SIG-M5 treated with dmso at 0.1 percent for 504 hours (cell line): ENCODE data around the gene LHX4.

ENCODE experiments used
- DNase-seq: peaks from one replicate; lab custom pipeline; 2025; ENCODE audit not compliant: unreplicated experiment; lab: John Stamatoyannopoulos, UW

Gene LHX4

DNA sequence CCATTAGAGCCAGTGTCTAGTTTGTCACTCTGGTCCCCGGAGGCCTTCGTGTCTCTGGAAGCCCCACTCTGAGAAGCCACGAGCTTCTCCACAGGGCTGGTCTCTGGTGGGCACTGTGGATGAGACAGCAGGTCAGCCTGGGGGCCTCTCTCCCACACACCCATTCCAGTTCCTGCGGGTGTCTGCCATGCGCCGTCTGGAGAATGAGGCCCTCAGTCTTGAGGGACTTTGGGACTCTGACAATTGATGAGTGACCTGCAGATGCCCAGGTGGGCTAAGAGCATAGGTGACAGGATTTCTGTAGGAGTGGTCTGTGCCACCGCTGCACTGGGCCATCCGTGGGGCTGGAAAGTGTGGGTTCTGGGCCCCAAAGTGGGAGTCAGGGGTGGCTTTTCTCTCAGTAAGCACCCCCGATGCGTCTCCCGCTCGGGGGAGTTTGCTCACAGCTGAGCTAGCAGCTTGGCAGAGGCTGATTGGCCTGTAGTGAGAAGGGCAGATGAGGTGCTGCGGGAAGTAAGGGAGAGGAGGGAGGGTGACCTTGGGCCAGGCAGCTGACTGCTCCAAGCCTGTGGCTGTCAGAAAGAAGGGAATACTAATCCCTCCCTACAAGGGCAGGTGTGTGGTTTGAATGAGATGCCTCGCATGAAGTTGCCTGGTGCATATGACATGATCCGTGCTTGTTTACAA, 26.4 kb downstream of the LHX4 start:
- DNase-seq, result no peak

DNA sequence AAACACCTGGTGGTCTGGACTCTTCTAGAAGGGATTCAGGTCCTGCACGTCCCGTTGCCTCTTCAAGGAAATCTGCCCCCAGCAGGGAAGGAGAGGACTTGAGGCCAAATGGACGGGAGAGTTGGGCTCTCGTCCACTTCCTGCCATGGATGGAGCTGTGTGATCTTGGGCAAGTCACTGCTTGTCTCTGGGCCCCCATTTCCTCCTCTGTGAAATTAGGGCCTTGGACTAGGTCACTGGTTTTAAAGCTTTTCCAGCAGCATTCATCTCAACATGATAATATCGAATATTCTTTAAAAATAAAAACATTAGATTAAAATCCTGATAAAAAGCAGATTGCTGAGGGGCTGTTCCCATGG, 26.9 kb downstream of the LHX4 start:
- DNase-seq, result no peak

DNA sequence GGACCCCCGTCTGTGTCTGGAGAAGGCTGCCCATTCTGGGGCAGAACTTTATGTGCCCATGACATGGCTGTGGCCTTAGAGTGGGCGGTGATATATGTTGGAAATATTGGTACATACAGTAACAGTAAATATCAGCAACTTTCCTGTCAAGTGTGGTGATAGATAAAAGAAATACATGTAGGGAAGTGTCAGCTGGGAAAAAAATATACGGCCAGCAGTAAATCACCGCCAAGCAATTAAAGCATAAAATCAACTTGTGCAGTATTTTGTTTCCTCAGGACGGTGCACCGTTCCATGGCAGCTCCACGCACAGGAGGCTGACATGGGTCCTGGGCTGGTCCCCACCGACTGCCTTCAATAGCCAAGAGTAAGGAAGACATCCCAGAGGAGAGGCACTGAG, 27.4 kb downstream of the LHX4 start:
- no peak for DNase-seq

DNA sequence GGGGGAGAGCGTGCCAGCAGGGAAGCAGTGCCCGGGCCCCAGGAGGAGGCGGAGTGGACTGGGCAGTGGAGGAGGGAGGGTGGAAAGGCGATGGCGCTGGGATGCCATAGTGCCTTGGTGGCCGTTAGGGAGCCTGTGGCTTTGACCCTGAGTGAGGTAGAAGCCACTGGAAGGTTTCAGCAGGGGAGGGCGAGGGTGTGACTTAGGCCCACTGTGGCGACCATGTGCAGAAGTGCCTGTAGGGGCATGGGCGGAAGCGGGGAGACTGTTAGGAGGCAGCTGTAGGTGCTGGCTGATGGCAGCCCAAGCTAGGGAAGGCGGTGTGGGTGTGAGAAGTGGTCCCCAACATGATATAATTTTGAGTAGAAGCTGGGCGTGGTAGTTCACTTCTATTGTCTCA, 28.2 kb downstream of the LHX4 start:
- DNase-seq, result no peak

DNA sequence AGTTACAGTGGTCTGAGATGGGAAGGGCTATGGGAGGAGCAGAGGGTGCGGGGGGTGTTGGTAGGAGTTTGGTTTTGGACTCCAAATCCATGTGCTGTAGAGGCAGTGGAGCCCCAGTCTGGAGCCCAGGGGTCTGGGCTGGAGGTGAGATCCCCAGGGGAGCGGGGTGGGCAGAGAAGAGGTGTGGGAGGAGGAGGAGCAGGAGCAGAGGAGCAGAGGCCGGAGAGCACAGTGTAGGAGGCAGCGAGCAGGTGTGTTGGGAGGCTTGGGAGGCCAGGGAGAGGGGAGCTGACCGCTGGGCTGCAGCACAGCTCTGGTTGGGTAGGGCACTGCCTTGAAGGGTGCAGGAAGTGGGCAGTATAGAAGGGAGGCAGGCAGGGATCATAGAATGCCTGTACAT, 28.9 kb downstream of the LHX4 start:
- no peak for DNase-seq

DNA sequence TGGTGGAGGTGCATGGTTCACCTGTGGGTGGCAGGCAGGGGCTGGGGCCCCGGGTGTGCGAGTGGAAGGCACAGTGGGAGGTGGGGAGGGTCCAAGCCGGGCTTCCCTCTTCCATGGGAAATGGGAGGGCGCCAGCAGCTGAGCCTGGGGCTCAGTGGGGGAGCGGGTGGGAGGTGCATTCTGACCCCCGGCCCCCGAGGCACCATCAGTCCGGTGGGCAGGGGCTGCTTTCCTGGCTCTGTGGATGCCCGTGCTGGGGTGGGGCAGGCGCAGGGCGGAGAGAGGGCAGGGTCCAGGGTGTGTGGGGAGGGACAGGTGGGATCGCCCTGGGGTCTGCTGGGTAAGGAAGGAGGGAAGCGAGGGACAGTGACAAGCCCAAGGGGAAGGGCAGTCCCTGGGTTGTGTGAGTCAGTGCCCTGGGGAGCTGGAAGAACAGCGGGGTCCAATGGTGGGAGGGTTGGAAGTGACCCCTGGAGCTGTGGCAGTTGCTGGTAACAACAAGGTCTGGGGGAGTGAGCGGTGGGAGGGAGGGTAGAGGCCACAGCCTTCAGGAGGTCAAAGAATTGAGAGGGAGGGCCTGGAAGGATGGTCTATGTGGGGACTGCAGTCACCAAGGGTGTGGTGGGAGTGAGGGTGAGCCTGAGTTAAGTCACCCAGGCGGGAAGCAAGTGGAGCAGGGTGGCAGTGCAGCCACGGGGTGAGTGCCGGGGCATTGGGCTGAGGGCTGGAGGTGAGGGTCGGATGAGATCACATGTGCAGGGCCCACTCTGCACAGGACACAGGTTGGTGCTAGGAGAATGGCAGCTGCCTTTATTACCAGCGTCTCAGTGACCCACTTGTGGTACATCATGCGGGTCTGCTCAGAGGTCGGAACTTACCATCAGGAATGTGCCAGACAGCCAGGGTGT, 29.6 kb downstream of the LHX4 start:
- DNase-seq, result no peak

DNA sequence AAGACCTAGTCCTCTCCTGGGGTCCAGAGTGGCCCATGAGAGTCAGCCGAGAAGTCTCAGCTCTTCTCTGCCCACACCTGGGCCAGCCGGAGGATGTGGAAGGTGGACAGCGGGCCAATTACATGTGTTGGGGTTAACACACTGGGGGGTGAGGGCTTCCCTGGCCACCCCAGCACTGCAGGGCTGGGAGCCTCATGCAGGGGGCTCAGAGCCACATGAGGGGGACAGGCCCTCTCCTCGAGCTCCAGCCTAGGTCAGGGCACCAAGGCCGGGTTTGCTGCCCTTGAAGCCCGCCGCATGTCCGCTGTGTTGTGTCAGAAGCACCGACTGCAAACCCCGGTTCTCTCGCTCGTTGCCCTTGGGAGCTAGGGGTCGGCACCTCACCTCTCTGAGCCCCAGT, 30.5 kb downstream of the LHX4 start:
- no peak for DNase-seq

DNA sequence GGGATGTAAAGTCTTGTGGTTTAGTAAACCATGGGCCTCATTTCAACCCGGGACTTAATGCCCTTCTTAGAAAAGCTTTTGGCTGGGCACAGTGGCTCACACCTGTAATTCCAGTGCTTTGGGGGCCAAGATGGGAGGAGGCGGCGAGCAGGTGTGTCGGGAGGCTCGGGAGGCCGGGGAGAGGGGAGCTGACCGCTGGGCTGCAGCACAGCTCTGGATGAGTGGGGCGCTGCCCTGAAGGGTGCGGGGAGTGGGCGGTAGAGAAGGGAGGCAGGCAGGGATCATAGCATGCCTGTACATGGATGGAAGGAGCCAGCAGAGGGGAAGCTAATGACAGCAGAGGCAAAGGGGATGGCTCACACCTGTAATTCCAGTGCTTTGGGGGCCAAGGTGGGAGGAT, 31.0 kb downstream of the LHX4 start:
- DNase-seq, result no peak

DNA sequence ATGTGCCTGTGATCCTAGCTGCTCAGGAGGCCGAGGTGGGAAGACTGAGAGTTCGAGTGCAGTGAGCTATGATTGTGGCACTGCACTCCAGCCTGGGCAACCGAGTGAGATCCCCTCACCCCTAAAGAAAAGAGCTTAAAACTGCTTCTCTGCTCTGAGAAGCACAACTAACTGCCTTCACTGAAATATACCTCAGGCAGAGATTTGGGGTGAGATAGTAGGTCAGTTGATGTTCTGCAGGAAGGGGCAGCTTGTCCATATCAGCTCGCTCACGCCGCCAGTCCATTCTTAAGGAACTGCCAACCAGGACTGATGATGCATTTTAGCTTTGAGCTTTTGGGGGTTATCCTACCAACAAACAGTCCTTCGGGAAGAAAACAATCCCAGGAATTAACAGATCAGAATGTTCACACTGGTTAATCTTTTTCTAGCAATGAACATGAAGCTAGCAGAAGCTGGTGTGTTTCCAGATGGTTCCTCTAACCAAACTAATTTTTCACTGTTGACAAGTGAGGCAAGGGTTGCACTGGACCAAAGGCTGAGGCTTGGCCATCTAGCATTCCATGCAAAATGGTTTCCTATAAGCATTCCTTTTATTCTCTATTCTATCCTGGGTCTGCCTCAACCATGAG, 31.6 kb downstream of the LHX4 start:
- no peak for DNase-seq

DNA sequence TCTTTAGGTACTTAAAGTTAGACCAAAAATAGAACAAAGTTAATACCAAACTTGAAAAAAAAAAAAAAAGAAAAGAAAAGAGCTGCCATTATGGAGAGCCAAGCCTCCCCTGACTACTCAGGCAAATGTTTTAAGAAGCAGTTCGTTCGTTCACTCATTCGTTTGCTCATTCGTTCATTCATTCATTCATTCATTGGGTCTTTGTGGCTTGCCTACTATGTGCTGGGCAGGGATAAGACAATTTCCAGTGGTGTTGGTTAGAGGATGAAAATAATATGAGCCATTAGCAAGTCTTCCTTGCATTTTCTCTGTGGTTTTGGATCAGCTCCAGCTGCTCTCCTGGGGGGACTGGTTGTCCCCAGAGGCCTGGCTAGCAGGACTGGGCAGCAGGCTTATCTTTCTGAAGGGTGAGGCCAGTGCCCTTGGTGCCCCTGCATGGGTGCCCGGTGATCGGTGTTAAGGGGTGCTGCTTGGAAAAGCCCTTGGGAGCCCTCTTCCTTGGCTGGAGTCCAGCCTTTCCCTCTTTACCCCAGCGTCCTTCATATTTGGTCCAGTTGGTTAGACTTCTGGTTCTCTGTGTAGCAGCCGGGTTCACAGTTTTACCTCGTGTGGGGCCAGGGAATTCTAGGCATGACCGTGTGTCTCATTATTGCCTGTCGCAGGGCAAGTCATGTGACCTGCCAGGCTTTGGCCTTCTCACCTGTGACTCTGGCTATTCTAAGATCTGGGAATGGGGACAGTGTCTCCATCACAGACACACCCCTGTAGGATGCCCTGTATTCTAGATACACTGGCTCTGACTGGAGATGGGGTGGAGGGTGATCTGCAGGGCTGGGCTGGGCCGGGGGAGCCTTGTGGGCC, 32.8 kb downstream of the LHX4 start:
- DNase-seq, result no peak

DNA sequence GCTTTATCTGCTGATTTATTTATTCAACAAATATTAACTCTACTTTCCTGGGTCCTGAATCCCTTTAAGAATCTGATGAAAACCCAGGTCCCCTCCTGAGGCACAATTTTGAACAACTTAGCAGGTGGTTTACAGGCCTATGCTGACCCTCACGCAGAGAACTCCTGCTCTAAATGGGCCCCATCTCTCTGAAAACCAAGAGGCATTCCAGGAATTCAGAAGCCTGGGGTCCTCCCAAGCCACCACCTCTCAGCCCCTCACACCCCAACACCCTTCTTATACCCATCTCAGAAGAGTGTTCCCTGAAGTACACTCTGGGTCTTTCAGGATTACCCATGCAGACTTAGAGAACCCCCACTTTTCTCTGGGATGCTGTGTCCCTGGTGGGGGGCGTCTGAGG, 34.5 kb downstream of the LHX4 start:
- DNase-seq, result no peak

DNA sequence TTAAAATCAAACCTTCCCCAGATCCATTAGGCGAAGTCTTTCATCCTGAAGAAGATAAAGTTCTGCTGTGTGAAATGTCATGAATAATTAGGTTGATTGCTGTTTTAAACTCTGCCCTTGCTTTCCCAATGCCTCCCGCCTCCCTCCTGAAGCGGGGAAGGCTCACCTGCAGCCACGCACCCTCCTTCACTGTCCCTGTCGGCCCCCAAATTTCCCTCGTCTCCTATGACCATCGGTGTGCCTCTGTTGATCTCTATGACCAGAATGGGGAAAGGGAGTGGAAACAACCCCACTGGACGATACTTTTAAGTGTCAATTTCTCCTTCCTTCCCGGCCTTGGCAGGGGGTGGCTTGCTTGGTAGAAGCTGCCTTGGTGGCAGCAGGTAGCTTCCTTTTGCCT, 35.1 kb downstream of the LHX4 start:
- DNase-seq, result no peak

DNA sequence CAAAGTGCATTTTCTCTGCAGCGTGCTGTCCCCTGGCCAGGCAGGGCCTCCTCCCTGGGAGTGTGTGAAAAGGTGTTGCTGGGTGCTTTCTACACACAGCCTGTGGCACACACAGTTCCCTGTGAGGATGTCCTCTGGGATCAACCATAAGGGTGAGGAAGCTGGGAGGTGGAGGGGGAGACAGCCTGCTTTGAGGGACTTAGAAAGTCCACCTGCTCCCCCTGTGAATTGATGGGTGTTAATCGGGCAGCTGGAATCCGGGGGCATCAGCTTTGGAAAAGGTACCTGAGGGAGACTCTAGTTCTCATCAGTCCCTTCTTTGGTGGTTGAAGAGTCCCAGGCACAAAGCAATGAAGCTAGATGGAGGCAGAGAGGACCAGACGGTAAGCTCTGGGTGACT, 35.8 kb downstream of the LHX4 start:
- DNase-seq, result no peak

DNA sequence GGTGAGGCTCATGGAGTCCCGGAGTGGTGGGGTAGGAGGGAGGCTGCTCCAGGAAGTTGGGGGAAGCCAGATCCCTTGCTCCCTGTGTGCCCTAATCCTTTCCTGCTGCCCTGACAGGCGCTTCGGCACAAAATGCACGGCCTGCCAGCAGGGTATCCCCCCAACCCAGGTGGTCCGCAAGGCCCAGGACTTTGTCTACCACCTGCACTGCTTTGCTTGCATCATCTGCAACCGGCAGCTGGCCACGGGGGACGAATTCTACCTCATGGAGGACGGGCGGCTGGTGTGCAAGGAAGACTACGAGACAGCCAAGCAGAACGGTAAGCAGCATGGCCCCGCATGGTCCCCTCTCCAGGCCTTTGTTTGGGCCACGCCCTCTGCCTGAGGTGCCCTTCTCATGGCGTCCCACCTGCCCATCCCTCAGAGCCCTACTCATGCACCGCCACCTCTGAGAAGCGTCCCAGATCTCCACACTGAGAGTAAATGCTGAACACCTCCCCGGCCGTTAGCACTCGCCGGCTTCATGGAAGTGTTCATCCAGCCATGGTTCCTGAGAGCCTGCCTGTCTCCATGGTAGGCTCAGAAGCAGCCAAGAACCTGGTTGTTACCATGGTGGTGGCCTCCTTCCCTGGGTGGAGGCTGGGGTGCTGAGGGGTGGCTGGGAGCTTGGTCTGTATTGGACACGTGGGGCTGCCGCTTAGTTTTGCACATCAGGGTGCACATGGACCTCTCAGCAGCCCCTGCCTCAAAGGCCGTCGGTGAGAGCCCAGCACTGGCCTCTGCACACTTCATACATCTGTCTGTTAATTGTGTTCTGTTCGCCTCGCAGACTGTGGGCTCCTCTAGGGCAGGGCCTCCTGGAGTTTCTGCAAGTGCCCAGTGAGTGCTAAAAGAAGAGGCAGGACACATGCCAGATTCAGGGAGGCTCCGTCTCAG, 36.5 kb downstream of the LHX4 start:
- no peak for DNase-seq

DNA sequence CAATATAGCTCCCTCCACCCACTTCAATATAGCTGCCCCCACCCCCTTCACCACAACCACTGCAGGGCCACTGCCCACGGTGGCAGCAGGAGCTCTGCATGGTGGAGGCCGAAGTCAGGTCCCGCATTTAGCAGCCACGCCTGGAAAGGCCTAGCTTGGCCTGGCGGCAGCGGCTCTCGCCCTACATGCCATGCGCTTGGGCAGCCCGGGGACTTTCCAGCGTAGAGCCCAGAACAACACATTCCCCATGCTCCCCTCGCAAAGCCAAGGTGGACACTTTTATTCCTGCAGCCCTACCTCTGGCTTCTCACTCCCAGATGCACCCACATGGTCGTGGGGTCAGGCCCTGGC, 37.1 kb downstream of the LHX4 start:
- DNase-seq, result no peak

DNA sequence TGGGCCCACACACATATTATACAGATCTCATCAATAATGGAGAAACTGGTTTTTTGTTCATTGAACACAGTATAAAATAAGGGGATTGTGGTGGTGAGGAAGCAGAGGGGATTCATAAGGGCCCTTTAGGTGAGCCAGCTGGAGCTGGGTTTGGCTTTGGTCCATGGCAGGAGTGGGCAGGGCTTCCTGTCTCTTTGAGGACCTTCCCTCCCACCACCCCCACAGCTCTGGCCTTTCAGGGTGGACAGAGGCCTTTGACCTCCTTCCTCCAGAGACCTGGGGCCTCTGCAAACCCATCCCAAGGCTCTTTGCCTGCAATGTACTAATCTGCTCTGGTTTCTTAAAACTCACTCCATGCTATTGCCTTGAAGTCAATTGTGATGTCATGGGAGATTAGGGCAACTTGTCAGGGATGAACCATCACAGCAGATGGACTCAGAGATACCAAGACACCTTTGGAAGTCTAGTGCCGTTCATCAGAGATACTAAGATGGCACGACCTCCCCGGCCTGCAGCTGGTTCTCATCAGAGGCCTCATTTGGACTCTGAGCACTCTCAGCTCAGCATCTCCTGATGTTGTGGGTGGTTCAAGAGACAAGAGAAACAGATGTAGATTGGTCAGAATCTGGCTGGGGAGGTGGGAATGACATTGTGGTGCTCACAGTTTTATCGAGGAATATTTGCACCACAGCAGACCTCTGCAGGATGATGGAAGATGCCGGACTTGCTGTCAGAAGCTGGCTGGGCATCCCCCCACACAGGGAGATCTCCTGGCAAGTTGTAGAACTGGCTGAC, 37.9 kb downstream of the LHX4 start:
- no peak for DNase-seq

DNA sequence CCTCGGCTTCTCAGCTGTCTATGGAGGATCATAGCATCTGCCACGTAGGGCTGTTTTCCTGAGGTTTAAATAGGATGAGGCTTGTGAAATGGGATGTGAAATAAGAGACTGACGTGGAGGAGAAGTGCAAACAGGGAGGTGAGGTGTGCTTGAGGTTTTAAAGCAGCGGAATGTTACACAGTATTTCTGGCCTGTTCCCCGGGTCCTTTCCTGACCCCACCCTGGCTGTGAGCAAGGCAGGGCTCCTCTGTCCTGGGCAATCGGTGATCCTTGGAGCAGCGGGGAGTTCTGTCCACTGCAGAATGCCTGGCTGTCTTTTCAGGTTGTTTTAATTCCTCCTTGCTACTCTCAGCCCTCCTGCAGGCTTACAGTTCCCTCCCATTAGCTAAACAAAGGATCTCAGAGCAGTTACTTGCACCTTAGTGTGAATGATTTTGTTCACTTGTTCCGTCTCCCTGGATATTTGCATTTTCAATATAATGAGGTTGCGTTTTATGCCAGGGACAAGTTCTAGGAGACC, 38.6 kb downstream of the LHX4 start:
- no peak for DNase-seq

DNA sequence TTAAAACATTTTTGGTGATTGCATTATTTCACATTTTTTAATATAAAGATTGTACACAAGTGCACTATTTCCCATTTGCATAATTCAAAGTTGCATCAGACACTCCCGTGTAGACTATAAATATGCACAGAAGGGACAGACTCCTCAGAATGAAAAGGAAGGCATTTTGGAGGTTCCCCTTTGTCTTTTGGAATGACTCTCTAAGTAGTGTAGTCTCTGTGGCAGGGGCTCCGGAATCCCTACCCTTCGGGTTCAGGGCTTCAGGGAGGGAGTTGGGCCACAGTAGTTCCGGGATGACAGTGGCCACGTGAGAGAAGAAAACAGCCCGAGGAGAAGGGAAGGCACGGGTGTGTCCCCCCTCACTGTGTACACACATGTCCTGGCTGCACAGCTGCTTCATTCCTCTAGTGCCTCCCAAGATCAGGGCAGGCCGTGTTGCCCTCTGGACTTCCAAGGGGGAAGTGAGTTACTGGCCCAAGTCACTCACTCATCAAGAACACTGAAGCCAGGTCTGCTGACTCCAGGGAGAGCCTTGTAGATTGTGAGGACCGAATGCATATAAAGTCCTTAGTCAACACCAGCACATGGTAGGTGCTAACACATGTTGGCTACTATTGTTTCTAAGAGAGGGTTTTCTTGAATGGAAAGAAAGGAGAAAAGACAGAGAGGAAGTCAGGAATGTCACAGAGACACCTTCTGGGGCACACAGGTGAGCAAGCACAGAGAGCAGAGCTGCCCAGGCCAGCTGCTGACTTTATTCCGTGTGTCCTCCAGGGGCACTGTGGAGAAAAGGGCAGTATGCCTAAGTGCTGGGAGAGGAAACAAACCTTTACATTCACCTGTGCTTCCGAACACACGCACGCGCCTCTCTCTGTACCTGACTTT, 39.8 kb downstream of the LHX4 start:
- peak; percentile 22 for DNase-seq
